Activated naive CD4-positive, alpha-beta T cell treated with anti-CD3 and anti-CD28 coated beads, Interleukin-2, amount 50 U/mL, for 72 hours (primary cell): ENCODE data around the gene METTL25B. TPM values are rescaled to one million over a fixed set of nuclear protein-coding genes. Genes with fewer than 3 reads are reported as not detected.
"Not testable (repeated sequence)": the region's sequence is repeated elsewhere in the genome, so short reads cannot be mapped to it uniquely, and the experiment has no call there.

Source experiments
- ATAC-seq, 2 donors: fragments of 150-1000 bp; cut with Tn5 transposase; 2 replicates each; pipeline ENCODE4 v1.10.0; 2021; ENCODE audit warnings: mild to moderate bottlenecking in 2 of 2, moderate library complexity in 2 of 2
- DNase-seq, 2 donors: peaks; one replicate each; pipeline ENCODE4 v3.0.0; 2021 to 2022; ENCODE audit warnings: low spot score in 2 of 2
- H3K27ac Mint-ChIP-seq, 2 donors: one replicate each; pipeline ENCODE4 v1.8.0; 2022; ENCODE audit warnings: mild to moderate bottlenecking in 2 of 2, mixed read lengths in 2 of 2
- H3K36me3 Mint-ChIP-seq, 2 donors: one replicate each; pipeline ENCODE4 v1.8.0; 2022; ENCODE audit warnings: mixed read lengths in 2 of 2
- H3K9me3 Mint-ChIP-seq, 2 donors: one replicate each; pipeline ENCODE4 v1.8.0; 2022; ENCODE audit warnings: mixed read lengths in 2 of 2
- total RNA-seq, 2 donors: library from RNA; stranded (reverse); gene quantifications; one replicate each; pipeline ENCODE4 v1.2.3, GENCODE V29; 2022

Gene METTL25B
- total RNA-seq, 2 donors from 2014 or later = 39.4 to 64.9 TPM

GRCh38 chr1:156750191-156750672 lies 22.0 kb downstream of the METTL25B start:
- ATAC-seq = peak in 1 of 2 donors; percentile 42
- DNase-seq = no peak
- peak overlapping the region; percentile 95 to 99 for H3K27ac Mint-ChIP-seq
- H3K9me3 Mint-ChIP-seq = no peaks in the 10 kb centered on the region
- peaks cover 35 to 44% of the 10 kb centered on the region in 2 donors for H3K36me3 Mint-ChIP-seq

GRCh38 chr1:156750711-156751450 lies 22.6 kb downstream of the METTL25B start:
- Mint-ChIP-seq H3K36me3 (peaks cover 35 to 40% of the 10 kb centered on the region in 2 donors), H3K9me3 (no peaks in the 10 kb centered on the region), H3K27ac (peak overlapping the region; percentile 95 to 99)
- peak in 1 of 2 donors; percentile 36 for DNase-seq
- peak; percentile 8 to 23 for ATAC-seq

DNA sequence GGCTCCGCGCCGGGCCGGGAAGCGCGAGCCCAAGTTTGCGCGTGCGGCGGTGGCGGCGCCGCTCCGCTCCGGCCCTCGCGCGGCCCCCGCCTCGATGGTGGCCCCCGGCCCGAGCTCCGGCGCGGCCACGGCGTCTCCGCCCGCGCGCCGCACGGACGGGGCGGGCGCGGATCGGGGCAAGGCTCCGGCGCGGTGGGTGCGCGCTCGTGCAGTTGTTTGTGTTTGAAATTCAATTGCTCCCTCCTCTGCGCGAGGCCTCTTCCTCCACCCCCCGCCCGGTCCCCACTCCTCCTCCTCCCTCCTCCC lies 23.1 kb downstream of the METTL25B start, which contains the start of gene HDGF:
Gene HDGF (minus strand): TSS at position 225 of the 306 bp plus-strand sequence. CDS start 246 bp downstream, outside the sequence.
- ATAC-seq = no peak
- Mint-ChIP-seq H3K9me3 (no peaks in the 10 kb centered on the region), H3K27ac (peak within 1 kb of the TSS; percentile 95 to 99), H3K36me3 (peaks cover 34 to 35% of the 10 kb centered on the region in 2 donors)
- DNase-seq = no peak

DNA sequence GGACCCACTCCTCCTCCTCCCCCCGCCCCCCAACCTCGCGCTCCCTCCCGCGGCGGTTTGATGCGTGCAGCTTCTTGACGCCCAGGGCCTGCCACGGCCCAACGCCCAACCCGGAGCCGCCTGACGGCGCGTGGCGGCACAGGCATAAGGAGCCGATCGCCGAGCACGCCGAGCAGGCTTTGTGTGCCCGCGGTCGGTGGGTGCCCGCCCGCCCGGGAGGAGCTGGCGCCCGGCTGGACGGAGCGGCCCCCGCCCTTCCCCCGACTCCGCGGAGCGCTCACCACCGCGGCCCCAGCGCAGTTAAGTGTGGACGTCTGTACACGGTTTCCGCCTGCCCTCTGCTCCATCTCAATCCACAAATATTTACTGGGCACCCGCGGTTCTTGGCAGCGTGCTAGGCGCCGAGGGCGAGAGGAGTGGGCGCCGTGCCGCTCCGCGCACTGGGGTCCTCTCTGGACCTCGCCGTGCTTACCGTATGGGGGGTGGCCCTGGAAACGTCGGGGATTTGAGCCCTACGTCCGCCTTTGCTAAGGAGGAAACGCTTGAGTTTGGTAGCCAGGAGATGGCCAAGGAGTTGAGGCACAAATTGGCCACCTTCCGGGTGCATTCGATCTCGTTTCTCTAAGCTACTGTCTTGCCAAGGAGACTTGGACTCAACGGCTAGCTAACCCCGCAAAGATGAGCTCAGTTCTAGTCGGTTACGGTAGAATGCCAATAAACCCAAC lies 23.6 kb downstream of the METTL25B start:
- DNase-seq (peak; percentile 89 to 92), ATAC-seq (peak; percentile 71 to 91)
- Mint-ChIP-seq H3K27ac (peak overlapping the region; percentile 95 to 96), H3K9me3 (no peaks in the 10 kb centered on the region), H3K36me3 (peaks cover 34 to 35% of the 10 kb centered on the region in 2 donors)

GRCh38 chr1:156752843-156753482 lies 24.7 kb downstream of the METTL25B start:
- peak overlapping the region; percentile 92 to 95 for H3K27ac Mint-ChIP-seq
- no peak for DNase-seq
- no peak for ATAC-seq
- H3K9me3 Mint-ChIP-seq = no peaks in the 10 kb centered on the region
- H3K36me3 Mint-ChIP-seq = peaks cover 27% of the 10 kb centered on the region in 2 donors

GRCh38 chr1:156754219-156754618 lies 25.9 kb downstream of the METTL25B start:
- H3K9me3 Mint-ChIP-seq = no peaks in the 10 kb centered on the region
- peaks cover 14 to 15% of the 10 kb centered on the region in 2 donors for H3K36me3 Mint-ChIP-seq
- DNase-seq (no peak), ATAC-seq (no peak)
- H3K27ac Mint-ChIP-seq = no peak overlapping the region

- Mint-ChIP-seq H3K27ac (no peak overlapping the region), H3K9me3 (no peaks in the 10 kb centered on the region), H3K36me3 (peaks cover 1 to 2% of the 10 kb centered on the region in 2 donors)
- DNase-seq (peak in 1 of 2 donors; percentile 7), ATAC-seq (no peak)
Observed at GRCh38 chr1:156755527-156755950, 27.3 kb downstream of the METTL25B start.

DNA sequence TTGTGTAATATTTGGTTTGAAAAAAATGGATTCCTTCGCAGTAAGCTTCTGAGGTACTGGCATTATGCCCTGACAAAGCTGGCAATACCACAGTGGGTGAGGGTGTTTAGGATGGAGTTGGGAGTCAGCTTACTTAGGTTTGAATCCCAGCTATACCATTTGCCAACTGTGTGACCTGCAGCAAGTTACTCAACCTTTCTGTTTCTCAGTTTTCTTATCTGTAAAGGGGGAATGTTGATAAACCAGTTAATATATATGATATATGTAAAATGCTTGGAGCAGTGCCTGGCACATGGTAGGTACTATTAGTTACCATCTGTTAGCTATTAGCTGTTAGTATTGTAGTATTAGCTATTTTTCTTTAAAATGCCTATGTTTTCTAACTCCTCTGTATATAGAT lies 28.1 kb downstream of the METTL25B start:
- no peak overlapping the region for H3K27ac Mint-ChIP-seq
- no peaks in the 10 kb centered on the region for H3K36me3 Mint-ChIP-seq
- no peaks in the 10 kb centered on the region for H3K9me3 Mint-ChIP-seq
- DNase-seq (no peak), ATAC-seq (no peak)

DNA sequence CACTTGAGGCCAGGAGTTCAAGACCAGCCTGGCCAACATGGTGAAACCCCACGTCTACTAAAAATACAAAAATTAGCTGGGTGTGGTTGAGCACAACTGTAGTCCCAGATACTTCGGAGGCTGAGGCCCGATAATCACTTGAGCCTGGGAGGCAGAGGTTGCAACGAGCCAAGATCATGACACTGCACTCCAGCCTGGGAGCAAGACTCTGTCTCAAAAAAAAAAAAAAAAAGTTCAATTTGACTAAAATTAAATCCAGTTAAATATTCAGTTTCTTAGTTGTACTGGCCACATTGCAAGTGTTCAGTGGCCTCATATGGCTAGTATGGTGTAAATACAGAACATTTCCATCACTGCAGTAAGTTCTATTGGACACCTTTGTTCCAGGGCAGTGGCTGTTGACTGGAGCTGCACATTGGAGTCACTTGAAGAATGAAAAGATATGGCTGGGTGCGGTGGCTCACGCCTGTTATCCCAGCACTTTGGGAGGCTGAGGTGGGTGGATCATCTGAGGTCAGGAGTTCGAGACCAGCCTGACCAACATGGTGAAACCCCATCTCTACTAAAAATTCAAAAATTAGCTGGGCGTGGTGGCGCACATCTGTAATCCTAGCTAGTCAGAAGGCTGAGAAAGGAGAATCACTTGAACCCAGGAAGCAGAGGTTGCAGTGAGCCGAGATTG lies 29.4 kb downstream of the METTL25B start:
- not testable (repeated sequence) for H3K36me3 Mint-ChIP-seq, H3K27ac Mint-ChIP-seq, H3K9me3 Mint-ChIP-seq, ATAC-seq
- DNase-seq = peak in 1 of 2 donors; percentile 4

DNA sequence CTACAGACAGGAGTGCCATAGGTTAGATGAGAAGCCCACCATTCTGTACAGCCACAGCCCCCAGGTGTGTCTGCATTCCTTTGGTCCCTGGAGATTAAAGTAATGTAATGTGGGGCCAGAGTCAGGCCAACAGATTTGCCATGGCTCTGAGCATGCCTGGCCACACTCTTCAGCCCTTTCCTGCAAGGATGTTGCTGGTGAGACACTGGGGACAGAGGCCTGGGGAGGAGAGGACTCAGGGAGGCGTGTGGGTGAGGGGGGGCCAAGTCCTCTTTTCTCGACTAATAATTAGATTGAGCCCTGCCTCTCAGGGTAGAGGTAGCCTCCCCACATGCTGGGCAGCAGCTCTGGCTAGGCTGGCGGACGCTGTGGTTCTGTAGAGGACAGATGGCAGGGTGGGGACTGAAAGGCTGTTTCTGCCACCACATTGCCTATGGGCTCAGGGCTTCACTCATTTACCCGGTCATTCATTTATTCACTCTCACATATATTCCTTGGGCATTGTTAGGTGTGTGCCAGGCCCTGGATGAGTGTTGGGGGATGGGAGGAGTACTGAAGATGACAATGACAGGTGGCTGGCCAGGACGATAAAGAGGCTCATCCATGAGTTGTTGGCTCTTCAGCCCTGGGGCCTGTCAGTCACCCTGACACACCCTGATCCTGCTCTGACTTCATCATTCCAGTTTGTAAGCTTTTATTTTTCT lies 32.0 kb downstream of the METTL25B start:
- Mint-ChIP-seq H3K36me3 (no peaks in the 10 kb centered on the region), H3K27ac (no peak overlapping the region), H3K9me3 (no peaks in the 10 kb centered on the region)
- ATAC-seq = no peak
- no peak for DNase-seq

DNA sequence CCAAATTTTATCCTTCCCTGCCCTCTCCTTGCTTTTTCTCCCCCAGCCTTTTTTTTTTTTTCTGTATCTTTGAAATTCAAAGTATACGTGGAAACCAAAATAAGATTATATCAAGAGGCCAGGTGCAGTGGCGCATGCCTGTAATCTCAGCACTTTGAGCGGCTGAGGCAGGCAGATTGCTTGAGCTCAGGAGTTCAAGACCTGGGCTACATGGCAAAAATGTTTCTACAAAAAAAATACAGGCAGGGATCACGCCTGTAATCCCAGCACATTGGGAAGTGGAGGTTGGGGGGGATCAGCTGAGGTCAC lies 32.5 kb downstream of the METTL25B start:
- Mint-ChIP-seq H3K27ac (no peak overlapping the region), H3K36me3 (no peaks in the 10 kb centered on the region), H3K9me3 (no peaks in the 10 kb centered on the region)
- ATAC-seq (no peak), DNase-seq (no peak)

DNA sequence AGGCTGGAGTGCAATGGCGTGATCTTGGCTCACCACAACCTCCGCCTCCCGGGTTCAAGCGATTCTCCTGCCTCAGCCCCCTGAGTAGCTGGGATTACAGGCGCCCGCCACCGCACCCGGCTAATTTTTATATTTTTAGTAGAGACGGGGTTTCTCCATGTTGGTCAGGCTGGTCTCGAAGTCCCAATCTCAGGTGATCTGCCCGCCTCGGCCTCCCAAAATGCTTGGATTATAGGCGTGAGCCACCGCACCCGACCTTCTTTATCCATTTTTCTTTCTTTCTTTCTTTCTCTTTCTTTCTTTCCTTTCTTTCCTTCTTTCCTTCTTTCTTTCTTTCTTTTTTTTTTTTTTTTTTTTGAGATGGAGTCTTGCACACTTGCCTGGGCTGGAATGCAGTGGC lies 36.9 kb downstream of the METTL25B start:
- H3K27ac Mint-ChIP-seq, ATAC-seq, DNase-seq, H3K9me3 Mint-ChIP-seq: not testable (repeated sequence)
- peaks cover 14 to 15% of the 10 kb centered on the region in 2 donors for H3K36me3 Mint-ChIP-seq

DNA sequence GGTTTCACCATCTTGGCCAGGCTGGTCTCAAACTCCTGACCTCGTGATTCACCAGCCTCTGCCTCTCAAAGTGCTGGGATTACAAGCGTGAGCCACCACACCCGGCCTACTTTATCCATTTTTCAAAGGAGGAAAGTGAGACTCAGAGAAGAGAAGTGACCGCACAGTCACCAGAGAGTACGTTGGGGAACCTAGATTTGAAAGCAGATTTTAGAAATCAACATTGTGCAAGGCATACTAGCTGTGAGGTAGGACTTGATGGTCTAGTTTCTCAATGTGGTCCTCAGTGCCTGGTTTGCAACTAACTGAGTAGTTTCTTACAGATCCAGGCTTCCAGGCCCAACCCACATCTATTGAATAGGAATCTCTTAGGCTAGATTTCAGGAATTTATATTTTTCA lies 37.4 kb downstream of the METTL25B start:
- H3K27ac Mint-ChIP-seq = peak overlapping the region in 1 of 2 donors; percentile 36
- H3K36me3 Mint-ChIP-seq = peaks cover 18 to 20% of the 10 kb centered on the region in 2 donors
- H3K9me3 Mint-ChIP-seq = no peaks in the 10 kb centered on the region
- ATAC-seq = no peak
- DNase-seq = no peak

GRCh38 chr1:156766298-156767100 lies 38.2 kb downstream of the METTL25B start:
- ATAC-seq (no peak), DNase-seq (no peak)
- Mint-ChIP-seq H3K9me3 (no peaks in the 10 kb centered on the region), H3K27ac (no peak overlapping the region), H3K36me3 (peaks cover 25 to 27% of the 10 kb centered on the region in 2 donors)

DNA sequence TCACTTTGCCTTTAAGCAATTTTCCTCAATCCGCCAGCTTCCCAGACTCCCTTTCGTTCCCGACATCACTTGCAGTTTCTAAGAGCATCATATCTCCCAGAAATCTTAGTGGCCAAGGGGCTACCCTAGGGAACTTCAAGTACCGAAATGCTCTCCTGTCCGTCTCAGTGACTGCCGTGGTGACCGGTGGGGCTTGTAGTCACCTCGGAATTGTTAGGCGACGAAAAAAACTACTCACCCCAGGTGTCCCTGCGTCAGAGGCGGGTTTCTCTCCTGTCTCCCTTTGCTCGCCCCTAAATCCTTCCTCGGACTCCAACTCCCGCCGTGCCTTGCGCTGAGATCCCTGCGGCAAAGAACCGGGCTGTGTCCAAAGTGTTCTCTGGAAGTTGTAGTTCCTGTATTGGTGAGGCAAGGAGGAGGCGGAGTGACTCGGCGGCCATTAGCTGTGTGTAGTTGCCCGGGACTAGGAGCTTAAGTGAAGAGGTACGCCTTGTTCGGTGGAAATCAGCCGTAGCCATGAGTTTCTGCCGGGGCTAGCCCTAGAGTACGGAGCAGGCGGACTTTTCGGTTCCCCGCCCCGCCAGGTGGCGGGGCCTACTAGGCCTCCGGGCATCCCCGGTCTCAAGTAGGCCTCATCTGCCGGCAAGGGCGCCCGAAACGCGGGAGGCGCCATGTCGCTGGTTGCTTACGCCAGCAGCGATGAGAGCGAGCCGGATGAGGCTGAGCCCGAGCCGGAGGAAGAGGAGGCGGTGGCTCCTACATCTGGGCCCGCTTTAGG lies 39.0 kb downstream of the METTL25B start, which contains the start of gene PRCC:
Gene PRCC (plus strand): TSS at position 435 of the 778 bp plus-strand sequence. CDS start 237 bp downstream, at position 672.
- peak within 1 kb of the TSS in 1 of 2 donors; percentile 88 for H3K27ac Mint-ChIP-seq
- peak; percentile 87 to 96 for ATAC-seq
- no peaks in the 10 kb centered on the region for H3K9me3 Mint-ChIP-seq
- DNase-seq = peak; percentile 89 to 92
- H3K36me3 Mint-ChIP-seq = peaks cover 25 to 27% of the 10 kb centered on the region in 2 donors
